Renal cortical epithelial cell (primary cell): ENCODE data around the gene MSANTD1. TPM values are rescaled to one million over a fixed set of nuclear protein-coding genes. Genes with fewer than 3 reads are reported as not detected.

Source experiments
- DNase-seq: peaks from one replicate; pipeline ENCODE4 v3.0.0-alpha.2; 2011; ENCODE audit warnings: low read depth
- total RNA-seq: library from RNA; depleted of rRNA; stranded (reverse); fragments of >200 nt; gene quantifications from 2 replicates; pipeline ENCODE4 v1.2.3, GENCODE V29; 2014

The MSANTD1 gene
- total RNA-seq, 1 donor from 2014 or later: 0.99 TPM

DNA sequence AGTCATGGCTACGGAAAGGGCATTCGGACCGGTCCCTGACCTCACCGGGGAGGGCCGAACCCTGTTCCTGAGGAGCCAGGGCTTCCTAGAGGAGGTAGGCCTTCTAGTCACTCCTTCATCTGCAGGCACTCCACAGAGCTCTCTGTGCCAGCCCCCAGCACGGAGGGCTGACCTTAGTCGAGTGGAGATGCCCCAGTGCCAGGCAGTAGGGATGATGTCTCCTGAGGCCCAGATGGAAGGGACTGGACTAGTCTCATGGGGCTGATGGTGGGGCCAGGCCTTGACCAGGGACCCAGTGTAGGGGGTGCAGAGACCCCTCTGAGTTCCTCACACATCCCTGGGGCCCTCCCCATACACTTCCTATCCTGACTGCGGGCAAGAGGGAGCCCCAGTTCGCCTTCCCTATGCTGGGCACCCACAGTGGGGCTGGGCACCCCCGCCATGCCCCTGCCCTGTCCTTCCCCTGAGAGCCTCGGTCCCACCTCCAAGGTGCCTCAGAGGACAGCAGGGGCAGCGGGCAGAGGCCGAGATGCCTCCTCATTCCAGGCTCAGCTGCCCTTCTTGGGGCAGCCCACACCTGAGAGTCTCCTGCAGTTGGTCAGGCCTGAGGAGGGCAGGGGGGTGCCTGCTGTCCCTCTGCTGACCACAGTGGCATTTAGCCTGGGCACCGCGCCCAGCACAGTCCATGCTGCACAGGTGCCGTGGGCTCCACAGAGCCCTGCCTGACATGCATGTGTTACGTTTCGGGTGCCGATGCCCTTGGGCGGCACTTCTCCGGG, 1.4 kb upstream of the MSANTD1 start:
- DNase-seq: no peak

DNA sequence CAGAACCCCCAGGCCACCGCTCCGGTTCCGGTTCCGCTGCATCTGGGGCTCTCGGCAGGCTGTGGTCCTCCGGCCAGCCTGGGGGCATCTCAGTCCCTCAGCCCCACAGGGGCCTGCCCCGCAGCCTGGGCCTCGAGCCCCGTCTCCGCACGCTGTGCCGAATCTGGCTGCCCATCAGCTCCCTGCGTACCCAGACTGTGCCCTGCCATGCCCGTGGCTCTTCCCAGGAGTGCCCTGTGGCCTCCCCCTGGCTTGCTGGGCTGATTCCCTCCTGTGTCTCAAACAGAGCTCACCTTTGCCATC, 830 bp upstream of the MSANTD1 start:
- DNase-seq: no peak

DNA sequence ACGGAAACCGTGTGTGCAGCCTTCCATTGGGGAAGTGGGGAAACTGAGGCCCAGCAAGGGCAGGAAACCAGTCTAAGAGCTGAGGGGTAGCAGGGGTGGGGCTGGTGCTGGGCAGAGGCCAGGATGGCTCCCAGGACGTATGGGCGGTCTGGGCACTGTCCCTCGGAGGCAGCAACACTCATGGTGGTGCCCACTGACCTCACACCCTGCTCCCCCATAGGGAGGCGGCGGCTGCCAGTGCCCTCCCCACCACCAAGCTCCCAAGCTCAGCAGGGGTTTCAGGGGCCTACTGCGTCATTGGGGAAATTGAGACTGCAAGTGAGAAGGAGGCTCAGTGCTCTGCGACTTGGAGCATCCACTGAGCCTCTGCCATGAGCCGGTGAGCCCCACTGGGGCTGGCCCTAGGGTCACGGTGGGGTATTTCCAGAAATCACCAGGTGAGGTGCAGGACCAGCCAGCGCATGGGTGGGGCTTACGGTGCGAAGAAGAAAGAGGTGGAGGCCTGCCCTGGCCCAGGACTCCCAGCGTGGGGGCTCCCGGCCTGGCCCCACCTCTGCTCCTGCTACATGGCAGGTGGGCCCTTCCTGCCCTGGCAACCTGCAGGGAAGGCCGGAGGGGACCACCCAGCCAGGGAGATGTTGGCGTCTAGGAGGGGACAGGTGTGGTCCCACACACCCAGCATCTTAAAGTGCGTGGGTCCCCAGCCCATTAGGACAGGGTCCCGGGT, 915 bp downstream of the MSANTD1 start:
- no peak for DNase-seq

DNA sequence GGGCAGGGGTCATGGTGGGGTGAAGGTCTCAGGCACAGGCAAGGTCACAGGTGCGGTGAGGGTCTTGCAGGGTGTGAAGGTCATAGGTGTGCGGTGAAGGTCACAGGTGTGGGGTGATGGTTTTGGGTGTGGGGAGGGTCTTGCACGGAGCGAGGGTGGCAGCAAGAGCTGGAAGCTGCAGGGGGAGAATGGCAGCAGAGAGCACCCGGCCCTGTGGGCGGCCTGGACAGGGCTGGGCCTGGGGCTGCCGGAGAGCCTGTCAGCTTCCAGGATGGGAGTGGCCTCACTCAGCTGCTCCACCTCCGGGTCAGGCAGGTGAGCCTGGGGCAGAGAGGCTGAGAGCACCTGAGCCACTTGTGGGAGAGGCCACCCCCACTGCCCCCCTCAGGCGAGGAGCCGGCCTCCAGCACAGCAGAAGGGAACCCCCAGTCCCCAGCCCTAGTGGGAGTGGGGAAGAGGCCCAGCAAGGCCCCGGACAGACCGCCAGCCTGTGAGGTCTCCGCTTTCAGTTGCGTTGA, 1.5 kb downstream of the MSANTD1 start:
- no peak for DNase-seq

DNA sequence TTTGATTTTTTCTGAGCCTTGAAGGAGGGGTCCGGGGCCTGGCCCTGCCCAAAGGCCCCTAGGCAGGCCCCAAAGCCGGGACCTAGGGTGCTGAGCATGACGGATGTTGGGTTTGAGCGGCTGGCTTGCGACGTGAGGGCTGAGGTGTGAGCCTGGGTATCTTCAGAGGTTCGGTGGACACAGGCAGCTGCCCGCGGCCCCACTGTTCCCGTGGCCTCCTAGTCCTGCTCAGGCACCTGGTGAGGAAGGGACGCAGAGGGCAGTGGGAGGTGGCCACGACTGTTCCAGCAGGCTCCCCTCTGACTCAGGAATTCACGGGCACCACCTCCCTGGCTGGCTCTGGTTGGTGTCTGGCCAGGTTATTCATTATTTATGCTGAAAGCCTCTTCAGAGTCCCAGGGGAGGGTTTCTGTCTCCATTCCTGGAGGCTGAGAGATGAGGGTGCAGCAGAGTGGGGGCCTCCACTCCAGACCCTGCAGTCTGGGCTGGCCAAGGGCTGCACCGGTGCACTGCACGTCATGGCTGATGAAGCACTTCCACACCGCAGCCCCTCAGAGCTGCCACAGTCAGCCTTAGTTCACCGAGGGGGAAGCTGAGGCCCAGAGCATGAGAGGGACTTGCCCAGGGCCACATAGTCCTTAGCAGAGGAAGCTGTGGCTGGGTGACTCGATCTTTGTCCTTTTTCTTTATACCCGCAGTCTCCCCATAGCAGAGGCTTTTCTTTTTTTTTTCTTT, 2.2 kb downstream of the MSANTD1 start:
- peak; percentile 56 for DNase-seq

DNA sequence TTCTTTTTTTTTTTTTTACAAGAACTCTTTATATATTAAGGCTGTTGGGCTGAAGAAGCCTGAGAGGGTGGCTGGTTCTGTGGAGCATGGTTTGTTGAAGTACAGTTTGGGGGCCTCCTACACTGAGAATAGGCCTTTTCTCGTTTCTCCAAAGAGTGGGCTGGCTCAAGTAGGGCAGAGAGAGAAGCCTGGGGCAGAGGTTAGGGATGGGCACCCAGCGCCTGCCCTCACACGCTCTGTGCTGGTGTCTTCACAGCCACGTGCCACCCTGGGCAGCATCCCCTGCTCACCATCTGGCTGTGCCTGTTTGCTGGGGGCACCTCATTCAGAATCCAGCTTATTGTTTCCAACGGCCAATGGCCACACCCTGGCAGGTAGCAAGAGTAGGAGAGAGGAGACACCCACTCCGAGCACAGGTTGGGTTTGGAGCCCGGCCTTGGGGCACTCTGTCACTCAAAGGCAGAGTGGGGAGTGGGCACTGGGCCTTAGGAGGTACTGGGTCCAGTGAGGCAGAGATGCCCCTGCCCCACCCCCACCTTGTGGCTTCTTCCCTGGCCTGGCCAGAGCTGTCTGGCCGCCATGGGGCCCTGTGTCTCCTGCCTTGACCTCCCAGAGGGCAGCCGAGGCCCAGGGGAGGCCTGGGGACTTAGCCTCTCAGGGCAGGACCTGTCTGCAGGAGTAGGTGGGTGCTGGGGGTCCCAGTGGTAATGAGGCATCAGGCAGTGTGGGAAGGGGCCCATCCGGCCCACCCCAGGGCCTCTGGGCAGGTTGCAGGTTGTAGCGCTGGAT, 2.9 kb downstream of the MSANTD1 start:
- DNase-seq: no peak

DNA sequence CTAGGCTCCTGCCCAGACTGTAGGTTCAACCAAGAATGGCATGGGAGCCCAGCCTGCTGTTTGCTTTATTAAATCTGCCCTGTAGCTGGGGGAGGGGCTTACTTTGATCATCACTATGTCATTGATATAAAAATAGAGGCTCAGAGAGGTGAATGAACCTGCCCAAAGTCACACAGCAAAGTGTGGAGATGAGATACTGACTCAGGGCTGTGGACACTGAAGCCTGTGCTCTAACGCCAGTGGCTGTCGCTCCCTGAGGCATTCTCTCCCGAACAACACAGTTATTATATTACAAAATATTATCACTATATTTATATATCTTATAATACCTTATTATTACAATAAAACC, 3.5 kb downstream of the MSANTD1 start:
- DNase-seq: no peak

DNA sequence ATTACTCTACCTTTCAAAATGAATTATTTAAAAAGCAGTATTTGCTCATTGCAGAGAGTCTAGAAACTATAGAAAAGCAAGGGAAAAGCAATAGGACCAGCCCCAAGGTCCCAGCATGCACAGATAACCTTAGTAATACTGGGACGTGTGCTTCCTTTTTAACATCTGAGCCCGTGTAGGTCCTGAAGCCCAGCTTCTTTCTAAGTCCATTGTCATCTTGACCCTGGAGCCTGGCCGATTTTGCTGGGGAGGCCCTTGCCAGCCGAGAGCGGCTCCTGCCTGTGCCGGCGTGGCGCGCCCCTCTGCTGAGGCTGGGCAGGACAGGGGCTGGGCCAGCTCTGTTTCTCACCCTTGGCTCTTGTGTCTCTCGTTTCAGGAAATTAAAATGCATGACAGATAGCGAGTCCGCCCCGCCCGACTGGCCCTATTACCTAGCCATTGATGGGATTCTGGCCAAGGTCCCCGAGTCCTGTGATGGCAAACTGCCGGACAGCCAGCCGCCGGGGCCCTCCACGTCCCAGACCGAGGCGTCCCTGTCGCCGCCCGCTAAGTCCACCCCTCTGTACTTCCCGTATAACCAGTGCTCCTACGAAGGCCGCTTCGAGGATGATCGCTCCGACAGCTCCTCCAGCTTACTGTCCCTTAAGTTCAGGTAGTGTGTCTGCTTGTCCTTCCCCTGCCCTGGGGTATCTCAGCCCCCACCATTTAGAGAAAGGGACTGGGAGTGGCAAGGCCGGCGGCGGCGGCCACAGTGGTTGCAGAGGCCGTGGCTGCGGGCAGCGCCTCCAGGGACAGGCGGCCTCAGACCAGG, 4.1 kb downstream of the MSANTD1 start:
- no peak for DNase-seq

DNA sequence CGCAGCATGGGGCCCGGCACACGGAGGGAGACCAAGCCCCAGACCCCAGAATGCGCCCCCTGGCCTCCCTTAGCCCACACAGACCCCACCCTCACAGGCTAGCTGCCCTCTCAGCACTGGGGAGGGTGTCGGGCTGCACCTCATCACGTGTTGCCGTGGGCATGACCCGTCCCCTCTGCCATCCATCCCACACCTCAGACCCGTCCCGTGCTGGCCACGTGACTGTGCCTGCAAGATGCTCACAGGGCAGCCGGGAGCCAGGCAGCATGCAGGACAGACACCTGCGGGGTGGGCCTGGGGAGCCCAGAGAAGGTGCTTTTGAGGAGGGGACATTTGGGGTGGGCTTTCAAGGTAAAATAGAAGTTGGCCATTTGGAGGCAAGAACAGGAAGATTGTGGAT, 4.8 kb downstream of the MSANTD1 start:
- DNase-seq: no peak

DNA sequence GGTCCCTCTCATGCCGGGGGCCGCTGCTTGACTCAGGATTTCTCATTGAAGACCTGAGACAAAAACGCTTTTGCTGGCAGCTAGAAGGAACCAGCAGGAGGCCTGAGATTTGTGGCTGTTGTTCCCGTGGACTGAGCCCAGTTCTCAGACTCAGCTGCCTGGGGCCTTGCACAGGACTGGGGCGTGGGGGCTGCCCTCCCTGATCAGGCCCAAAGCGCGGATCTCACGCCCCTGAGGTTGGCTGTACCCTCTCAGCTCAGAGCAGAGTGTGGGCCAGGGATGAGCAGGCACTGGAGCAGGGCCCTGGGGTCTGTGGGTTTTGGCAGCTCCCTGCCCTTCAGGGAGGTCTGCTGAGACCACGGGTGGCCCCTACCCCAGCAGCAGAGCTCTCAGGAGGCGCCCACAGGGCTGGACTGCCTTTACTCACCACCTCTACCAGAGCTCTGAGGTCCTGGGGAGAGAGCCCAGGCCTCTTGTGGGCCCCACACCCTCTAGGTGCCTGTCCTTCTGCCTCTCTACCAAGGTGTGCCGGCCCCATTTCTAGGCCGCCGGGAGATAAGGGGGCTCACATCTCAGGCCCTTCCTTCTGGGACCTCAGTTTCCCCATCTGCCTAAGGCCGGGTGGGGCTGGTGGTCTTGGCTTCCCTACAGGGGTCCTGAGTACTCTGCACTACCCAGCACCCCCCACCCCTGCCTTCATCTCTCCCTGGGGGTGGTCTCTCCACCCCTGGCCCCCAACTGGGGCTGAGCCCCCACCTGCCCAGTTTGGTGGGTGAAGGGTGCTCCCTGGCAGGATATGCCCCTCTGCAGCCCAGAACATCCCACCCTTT, 5.6 kb downstream of the MSANTD1 start:
- DNase-seq: no peak

DNA sequence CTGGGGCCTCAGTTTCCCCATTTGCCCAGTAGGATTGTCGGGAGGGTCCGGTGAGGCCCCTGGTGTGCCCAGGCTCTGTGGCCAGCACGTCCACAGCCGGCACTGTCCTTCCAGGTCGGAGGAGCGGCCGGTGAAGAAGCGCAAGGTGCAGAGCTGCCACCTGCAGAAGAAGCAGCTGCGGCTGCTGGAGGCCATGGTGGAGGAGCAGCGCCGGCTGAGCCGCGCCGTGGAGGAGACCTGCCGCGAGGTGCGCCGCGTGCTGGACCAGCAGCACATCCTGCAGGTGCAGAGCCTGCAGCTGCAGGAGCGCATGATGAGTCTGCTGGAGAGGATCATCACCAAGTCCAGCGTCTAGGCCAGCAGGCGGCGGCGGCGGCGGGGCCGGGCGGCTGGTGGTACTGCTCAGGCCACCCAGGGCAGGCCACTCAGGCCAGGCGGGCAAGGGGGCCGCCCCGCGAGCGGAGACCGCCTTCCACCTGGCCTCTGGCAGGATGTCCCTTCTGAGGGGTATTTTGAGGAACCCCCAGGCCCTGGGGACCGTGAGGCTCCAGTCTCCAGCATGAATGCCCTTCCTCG, 6.7 kb downstream of the MSANTD1 start:
- no peak for DNase-seq

DNA sequence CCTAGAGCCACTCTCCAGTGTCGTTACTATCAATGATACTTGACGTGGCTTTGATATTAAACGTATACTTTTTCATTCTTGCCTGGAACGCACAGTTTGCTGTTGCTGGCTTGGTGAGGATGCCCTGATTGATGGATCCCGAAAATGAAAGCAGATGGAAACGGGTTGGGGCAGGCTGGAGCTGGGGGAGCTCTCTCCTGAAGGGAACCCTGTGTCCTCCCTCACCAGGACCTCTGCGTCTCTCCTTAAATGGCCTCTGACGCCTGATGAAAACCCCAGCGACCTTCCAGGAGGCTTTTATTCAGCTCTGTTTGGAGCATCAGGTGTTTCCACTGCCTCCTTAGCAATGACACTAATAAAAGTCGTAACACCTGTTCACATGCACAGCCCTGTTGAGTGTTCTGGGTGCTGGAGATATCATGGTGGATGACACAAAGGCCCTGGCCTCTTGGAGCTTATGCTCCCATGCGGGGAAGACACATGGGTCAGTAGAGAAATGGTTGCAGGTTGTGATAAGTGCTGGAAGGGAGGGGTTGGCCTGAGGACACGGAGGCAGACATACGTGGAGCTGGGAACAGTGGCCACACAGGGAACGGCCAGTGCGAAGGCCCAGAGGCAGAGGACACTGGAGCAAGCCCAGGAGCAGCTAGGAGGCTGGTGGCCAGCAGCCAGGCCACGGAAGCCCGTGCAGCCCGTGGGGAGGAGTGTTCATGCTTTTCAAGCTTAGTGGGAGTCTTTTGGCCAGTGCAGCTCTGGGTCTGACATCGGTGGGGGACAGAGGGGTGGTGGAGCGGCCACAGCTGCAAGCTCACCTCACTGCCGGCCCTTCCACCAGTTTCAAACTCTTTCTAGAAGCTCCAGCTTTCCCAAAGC, 7.5 kb downstream of the MSANTD1 start:
- no peak for DNase-seq

DNA sequence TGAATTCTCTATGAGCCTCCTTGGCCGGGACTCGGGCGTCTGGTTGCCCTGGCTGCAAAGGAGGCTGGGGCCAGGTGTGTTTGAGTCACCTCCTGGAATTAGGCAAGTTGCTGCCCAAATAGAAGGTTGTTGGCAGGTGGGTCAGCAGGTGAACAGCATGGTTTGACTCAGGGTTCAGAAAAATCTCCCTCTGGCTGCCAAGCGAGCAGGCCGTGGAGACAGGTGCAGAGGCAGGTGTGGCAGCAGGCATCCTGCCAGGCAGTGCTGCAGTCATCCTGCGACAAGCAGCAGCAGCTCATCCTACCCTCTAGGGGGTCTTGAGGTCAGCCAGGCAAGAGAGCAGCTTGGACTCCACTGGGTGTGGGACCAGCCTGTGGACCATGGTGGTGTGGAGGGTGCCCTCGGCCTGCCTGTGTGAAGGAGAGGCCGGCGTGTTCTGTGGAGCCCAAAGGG, 8.2 kb downstream of the MSANTD1 start:
- no peak for DNase-seq

DNA sequence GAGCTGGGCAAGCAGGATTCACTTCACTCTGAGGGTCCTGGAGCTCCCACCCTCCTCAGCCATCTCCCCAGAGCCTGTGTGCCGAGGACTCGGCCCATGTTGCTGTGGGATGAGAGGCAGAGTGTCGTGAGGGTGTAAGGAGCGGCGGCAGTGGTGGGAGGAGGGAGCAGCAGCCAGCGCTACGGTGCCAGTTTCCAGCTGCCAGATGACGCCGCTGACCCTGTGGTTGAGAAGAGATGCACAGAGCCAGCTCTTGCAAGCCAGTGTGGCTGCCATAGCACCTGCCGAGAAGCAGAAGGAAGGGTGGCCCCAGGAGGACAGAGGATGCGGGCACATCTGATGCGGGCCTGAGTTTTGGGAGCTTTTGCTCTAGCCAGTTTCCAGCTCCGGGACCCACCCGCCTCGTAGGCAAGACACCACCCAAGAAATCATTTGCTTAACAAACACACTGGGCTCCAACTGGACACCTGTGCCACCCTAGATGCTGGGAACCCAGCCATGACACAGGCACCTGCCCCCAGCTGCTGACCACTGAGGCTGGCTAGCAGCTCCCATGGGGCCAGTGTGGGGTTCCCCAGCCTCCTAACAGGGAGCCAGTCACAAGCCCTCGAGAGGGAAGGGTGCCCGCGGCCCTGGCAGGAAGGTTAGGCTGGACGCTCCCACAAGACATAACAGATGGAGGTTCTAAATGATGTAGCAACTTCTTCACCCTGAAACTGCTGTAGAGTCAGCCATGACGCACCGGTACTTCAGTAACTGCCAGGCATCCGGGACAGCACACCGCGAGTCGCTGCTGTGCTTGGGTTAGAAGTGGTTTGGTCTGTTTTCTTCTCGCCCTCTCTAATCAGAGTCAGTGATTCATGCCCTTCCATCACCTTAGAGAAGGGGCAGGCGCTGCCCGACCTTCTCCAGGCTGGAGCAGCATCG, 8.9 kb downstream of the MSANTD1 start:
- peak; percentile 9 for DNase-seq

DNA sequence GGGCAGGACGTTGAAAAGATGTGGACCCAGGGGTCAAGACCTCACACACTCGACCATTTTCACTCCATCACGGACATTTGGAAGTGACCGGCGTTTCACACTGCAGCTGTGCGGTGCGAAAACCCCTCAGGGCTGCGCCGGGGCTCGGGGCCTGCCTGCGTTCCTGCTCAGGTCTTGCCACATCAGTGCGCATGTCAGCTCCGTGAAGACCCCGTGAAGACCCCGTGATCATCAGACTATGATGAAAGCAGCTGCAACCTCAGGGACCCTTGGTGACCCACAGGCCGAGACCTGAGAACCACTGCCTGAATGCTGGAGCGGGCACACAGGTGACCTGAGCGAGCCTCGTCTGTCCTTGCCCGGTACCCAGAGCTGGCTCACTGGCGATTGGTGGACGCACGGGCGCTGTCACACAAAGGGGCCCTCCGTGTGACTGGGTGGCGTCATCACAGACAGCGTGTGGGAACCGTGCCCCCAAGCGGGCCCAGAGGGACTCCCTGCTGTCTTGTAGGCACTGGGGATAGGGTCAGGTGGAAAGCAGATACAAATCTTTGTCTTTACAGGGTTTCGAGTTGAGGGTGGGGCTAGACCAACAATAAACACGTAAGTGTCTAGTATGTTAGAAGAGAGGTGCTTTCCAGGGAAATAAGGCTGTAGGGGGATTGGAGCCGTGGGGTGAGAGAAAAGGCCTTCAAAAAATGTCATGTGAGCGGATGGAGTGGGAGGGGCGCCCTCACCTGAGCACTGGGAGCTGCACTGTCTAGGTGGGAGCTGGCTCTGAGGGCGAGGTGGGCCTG, 12.7 kb downstream of the MSANTD1 start:
- DNase-seq: no peak

DNA sequence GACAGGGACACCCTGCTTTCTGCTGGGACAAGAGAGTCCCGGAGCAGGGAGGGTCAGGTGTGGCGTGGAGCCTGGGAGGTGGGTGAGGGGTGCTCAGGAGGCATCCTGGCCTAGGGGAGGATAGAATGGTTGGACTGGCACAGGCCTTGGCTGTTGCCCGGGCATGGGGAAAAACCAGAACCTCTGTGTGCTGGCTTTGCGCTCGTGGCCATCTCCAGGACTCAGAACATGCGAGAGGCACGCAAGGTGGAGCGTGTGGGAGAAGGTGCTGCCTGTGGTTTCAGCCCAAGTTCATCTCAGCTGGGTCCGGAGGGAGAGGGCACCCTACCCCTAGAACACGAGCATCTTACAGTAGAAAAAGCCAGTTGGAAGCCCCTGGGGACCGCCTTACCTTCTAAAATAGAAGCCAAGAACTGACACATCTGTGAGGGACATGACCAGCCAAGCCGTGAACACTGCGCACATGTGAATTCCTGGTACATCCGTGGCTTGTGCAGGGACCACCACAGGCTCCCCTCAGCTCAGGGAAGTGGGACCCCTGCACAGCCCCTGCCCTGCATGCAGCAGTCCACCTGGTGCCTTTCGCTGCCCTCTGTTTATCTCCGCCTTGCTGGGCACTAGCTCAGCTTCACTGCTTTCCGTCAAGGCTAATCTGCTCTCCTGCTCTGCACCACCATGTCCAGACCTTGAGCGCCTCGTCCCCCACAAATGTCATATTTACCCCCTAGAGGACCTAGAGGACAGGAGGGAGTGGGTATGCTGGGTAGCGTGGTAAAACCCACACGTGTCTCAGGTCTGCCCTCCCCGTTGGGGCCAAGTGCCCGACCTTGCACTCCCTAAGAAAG, 13.5 kb downstream of the MSANTD1 start:
- DNase-seq: no peak
